Bronchial epithelial cell (primary cell): Measurements from ENCODE around the gene PHYHIPL. TPM values are rescaled to one million over a fixed set of nuclear protein-coding genes. Genes with fewer than 3 reads are reported as not detected.

Experiments
- DNase-seq: peaks from one replicate; pipeline ENCODE4 v3.0.0-alpha.2; 2010; ENCODE audit warnings: low read depth
- FAIRE-seq: peaks from 2 replicates; lab custom pipeline; 2011; peaks lifted over from hg19 to GRCh38; lab: Jason Lieb, UNC
- H3K27me3 ChIP-seq: 2 replicates; pipeline ENCODE4 v1.5.1; 2011; ENCODE audit warnings: low read length; ENCODE audit not compliant: control insufficient read depth, insufficient read depth
- H3K36me3 ChIP-seq: 2 replicates; pipeline ENCODE4 v1.5.1; 2011; ENCODE audit warnings: low read length; ENCODE audit not compliant: control insufficient read depth, insufficient read depth
- H3K4me3 ChIP-seq: 2 replicates; pipeline ENCODE4 v1.5.1; 2011; ENCODE audit warnings: mild to moderate bottlenecking, low read depth, low read length, control low read depth
- total RNA-seq: library from RNA; depleted of rRNA; stranded (reverse); fragments of >200 nt; gene quantifications from 2 replicates; pipeline ENCODE4 v1.2.1, GENCODE V29; 2014
- TF ChIP-seq, protein P1 (sequence below): IDR thresholded peaks from 2 replicates; pipeline ENCODE4 v1.5.1; 2011; ENCODE audit warnings: mild to moderate bottlenecking, moderate library complexity, low read length, control low read depth, inconsistent platforms; ENCODE audit not compliant: insufficient read depth, severe bottlenecking

Gene PHYHIPL
- total RNA-seq, 1 donor from 2014 or later = not detected

DNA sequence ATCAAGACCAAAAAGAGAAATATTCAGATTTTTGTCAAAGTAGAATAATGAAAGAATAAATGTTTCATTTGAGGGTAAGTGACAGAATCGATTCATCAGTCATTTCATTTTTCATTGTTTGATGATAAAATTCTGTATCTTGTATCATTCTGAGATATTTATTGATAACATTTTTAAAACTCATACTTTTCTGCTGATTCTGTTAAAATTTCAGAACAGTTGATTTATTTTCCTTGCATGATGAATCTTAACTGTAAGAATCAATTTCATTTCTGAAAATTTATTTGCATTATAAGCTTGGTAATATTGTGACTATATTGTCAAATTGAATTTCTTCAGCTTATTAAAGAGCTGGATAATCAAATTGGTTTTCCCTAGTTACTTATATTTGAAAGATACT lies 13.9 kb downstream of the PHYHIPL start:
- Histone ChIP-seq H3K27me3 (no peaks in the 10 kb centered on the region), H3K36me3 (no peaks in the 10 kb centered on the region), H3K4me3 (no peak overlapping the region)
- TF ChIP-seq, protein P1, sequence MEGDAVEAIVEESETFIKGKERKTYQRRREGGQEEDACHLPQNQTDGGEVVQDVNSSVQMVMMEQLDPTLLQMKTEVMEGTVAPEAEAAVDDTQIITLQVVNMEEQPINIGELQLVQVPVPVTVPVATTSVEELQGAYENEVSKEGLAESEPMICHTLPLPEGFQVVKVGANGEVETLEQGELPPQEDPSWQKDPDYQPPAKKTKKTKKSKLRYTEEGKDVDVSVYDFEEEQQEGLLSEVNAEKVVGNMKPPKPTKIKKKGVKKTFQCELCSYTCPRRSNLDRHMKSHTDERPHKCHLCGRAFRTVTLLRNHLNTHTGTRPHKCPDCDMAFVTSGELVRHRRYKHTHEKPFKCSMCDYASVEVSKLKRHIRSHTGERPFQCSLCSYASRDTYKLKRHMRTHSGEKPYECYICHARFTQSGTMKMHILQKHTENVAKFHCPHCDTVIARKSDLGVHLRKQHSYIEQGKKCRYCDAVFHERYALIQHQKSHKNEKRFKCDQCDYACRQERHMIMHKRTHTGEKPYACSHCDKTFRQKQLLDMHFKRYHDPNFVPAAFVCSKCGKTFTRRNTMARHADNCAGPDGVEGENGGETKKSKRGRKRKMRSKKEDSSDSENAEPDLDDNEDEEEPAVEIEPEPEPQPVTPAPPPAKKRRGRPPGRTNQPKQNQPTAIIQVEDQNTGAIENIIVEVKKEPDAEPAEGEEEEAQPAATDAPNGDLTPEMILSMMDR = no peak
- DNase-seq (no peak), FAIRE-seq (no peak)

DNA sequence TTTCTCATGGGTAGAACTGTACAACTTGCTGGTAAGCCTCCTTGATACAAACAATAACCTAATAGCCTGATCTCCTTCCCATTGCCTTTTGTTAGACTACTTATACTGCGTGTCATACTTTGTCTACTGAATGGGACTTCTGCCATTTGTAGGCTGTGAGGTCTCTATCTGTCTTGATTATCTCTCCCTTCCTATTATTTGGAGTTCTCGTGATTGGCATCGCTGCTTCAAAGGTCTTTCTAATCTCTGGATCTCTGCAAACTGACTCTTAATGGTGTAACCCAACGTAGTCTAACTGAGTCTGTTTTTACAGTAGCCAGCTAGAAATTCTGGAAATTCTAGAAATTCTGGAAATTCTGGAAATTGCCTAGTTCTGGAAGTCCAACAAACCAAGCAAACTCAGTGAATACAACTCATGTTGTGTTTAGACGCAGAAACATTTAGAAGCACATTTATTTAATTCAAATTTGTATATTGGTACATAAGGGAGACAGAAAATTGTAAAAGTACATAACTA lies 29.8 kb downstream of the PHYHIPL start:
- H3K36me3 ChIP-seq = no peaks in the 10 kb centered on the region
- DNase-seq = no peak
- TF ChIP-seq, protein P1 = no peak
- no peak overlapping the region for H3K4me3 ChIP-seq
- no peak for FAIRE-seq
- no peaks in the 10 kb centered on the region for H3K27me3 ChIP-seq

DNA sequence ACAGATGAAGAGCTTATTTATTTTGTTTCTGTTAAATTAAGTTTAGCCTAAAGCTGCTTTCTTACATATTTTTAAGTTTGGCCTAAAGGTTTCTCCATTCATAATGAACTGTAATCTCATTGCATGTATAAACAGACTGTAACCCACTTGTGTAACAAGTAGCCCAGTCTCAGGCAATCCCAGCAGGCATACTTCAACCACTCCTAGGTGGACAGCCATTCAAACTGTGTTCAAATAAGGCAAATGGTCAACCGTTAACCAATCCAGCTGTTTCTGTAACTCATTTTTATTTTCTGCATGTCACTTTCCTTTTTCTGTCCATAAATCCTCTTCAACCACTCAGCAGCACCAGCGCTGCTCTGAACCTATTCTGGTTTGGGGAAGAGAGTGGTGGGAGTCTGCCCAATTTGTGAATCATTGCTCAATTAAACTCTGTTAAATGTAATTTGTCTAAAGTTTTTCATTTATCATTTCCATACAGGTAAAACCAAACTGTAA lies 35.9 kb downstream of the PHYHIPL start:
- no peak for FAIRE-seq

DNA sequence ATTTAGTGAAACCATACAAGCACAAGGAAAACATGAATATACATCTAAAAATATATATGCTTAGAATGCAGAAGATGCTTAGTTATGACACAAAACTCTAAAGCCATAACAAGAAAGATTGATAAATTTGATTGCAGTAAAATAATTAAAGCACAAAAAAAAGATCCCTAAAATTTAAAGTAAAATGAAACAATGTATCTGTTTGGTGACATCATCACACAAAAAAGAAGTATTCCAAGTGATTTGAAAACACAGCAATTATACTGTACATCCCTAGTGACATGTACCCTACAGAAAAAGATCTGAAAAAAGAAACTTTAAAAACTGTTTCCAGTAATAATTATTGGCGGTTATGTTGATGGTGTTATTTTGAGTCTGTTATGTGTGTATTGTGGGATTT lies 37.7 kb downstream of the PHYHIPL start:
- FAIRE-seq (no peak), DNase-seq (no peak)
- Histone ChIP-seq H3K27me3 (no peaks in the 10 kb centered on the region), H3K36me3 (no peaks in the 10 kb centered on the region), H3K4me3 (no peak overlapping the region)
- TF ChIP-seq, protein P1 = no peak

More for the DNA sequence above, 35.9 kb downstream of the PHYHIPL start:
- H3K4me3 ChIP-seq = no peak overlapping the region
- H3K36me3 ChIP-seq = no peaks in the 10 kb centered on the region
- no peak for DNase-seq
- TF ChIP-seq, protein P1 = no peak
- H3K27me3 ChIP-seq = no peaks in the 10 kb centered on the region

DNA sequence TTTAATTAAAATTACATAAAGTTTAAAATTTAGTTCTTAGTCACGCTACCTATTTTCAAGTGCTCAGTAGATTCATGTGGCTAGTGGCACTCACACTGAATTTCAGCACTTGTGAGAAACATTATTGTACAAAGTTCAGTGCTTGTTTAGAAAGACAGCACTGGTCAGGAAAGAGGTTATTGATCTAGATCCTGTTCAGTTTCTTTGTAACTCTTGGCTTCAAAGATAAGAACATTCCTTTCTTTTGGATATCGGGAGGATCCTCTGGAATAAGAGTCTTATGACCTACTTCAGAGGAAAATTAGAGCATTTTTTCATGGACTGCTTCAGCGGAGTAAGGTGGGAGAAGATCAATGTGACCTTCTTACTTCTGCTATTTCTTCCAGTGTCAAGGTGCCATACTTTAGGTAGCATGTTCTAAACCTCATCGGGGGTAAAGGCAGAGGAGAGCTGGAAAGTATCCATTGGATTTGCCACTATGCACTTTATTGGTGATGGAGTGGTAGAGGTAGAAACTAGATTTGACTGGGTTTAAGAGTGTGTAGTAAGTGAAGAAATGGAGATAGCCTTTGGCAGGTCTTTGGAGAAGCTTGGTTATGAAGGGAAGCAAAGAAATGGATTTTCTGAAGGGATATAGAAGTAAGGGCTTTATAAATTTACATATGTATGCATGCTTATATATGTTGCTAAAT lies 39.9 kb downstream of the PHYHIPL start:
- no peaks in the 10 kb centered on the region for H3K27me3 ChIP-seq
- H3K4me3 ChIP-seq = no peak overlapping the region
- FAIRE-seq = no peak
- TF ChIP-seq, protein P1 = no peak
- H3K36me3 ChIP-seq = no peaks in the 10 kb centered on the region
- no peak for DNase-seq
